GM18867 (cell line): ENCODE data around the gene ZNF621.
A peak's percentile ranks its signal among the peaks of the same experiment; 100 is the strongest.

Source experiments
- ATAC-seq: cut with Tn5 transposase; IDR thresholded peaks from one replicate; pipeline ENCODE4 v1.9.1; 2021; ENCODE audit warnings: mild to moderate bottlenecking, moderate library complexity; ENCODE audit not compliant: unreplicated experiment

ZNF621 gene

GRCh38 chr3:40524568-40525285, at the start of gene ZNF621:
Gene ZNF621, plus strand, starts transcription at chr3:40524960. Its CDS starts 881 bp downstream, at chr3:40525841.
- peak; percentile 99 for ATAC-seq

GRCh38 chr3:40476478-40477470, 48.0 kb upstream of the ZNF621 start, which contains the start of gene ZNF619:
Gene ZNF619, plus strand, starts transcription at chr3:40477122. Its CDS starts 858 bp downstream, at chr3:40477980.
- peak; percentile 89 for ATAC-seq

GRCh38 chr3:40477666-40478065, 47.1 kb upstream of the ZNF621 start:
- ATAC-seq: no peak

GRCh38 chr3:40487172-40487571, 37.6 kb upstream of the ZNF621 start:
- ATAC-seq: no peak

- ATAC-seq: no peak
Measured at GRCh38 chr3:40490916-40491315, 33.8 kb upstream of the ZNF621 start.

GRCh38 chr3:40494698-40495097, 30.1 kb upstream of the ZNF621 start:
- ATAC-seq: no peak

- no peak for ATAC-seq
Measured at GRCh38 chr3:40497288-40497687, 27.5 kb upstream of the ZNF621 start.

GRCh38 chr3:40499952-40500351, 24.8 kb upstream of the ZNF621 start:
- no peak for ATAC-seq

GRCh38 chr3:40502034-40502433, 22.7 kb upstream of the ZNF621 start:
- no peak for ATAC-seq

GRCh38 chr3:40504636-40505430, 19.9 kb upstream of the ZNF621 start:
- ATAC-seq: no peak

- ATAC-seq: peak; percentile 82
Measured at GRCh38 chr3:40505599-40506462, 18.9 kb upstream of the ZNF621 start, which contains the start of gene ZNF620. Gene ZNF620, plus strand, starts transcription at chr3:40506039. Its CDS starts 314 bp downstream, at chr3:40506353.

GRCh38 chr3:40511031-40511718, 13.6 kb upstream of the ZNF621 start:
- ATAC-seq: no peak

GRCh38 chr3:40516201-40516600, 8.6 kb upstream of the ZNF621 start:
- no peak for ATAC-seq

- no peak for ATAC-seq
Measured at GRCh38 chr3:40518067-40518466, 6.7 kb upstream of the ZNF621 start.

GRCh38 chr3:40518848-40519247, 5.9 kb upstream of the ZNF621 start:
- no peak for ATAC-seq

- no peak for ATAC-seq
Measured at GRCh38 chr3:40521254-40521653, 3.5 kb upstream of the ZNF621 start.

- ATAC-seq: no peak
Measured at GRCh38 chr3:40523781-40524180, 979 bp upstream of the ZNF621 start.

- peak; percentile 23 for ATAC-seq
Measured at GRCh38 chr3:40524222-40524567, 565 bp upstream of the ZNF621 start.

- no peak for ATAC-seq
Measured at GRCh38 chr3:40528426-40528825, 3.7 kb downstream of the ZNF621 start.
